ENCODE data around the gene SUGCT. TPM values are rescaled to one million over a fixed set of nuclear protein-coding genes. Genes with fewer than 3 reads are reported as not detected.

The SUGCT gene
- total RNA-seq, 1 donor from 2014 or later = 7.1 TPM

DNA sequence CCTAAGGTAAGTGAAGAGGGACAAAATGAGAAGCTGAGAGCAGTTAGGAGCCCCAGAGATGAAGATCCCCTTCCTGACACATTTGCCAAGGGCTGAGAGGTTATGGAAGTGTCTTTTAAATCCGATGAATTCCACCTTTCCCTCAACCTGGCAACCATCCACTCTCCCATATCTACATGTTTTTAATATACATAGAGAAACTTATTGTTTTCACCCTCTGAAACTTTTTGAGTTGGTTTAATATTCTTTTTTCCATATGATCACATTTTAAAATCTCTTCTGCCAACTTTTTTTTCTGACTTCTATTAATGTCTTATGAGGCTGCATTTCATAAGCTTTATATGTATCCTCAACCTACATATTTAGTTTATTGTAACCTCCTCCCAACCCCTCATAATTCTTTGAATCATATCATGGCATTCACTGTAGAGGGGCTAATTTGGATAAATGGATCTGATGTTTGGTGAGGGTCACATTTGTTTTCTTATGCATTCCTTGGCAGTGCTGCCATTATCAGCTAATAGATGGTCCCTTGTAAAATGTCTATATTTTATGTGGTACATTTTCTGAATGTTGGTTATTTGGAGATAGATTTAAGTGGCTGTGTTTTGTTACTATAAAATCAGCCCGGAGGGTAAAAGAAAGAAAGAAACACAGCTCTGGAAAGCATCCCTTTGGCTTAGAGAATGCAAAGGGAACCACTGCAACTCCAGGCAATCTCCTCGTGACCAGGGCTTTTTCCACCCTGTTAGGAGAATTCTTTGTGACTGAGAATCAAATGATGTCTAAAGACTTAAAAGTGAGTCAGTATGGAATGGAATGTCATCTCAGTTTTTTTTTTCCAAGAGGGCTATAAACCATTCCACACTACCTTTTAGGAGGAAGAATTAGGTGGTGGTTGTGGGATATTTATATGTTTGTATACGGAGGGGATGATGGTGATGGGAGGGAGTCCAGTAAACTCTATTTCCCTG lies 334.4 kb downstream of the SUGCT start:
- Mint-ChIP-seq H3K4me3 (no peak overlapping the region), H3K4me1 (ENCODE audit: unreplicated experiment) (peaks cover 4% of the 10 kb centered on the region), H3K9me3 (no peaks in the 10 kb centered on the region), H3K36me3 (no peaks in the 10 kb centered on the region), H3K27me3 (no peaks in the 10 kb centered on the region), H3K27ac (no peak overlapping the region)
- no peak for TF ChIP-seq CTCF (conservative IDR thresholded peaks at IDR 0.05)
- DNase-seq (ENCODE audit: extremely low spot score, unreplicated experiment) = no peak

GRCh38 chr7:40470091-40470592 lies 335.3 kb downstream of the SUGCT start:
- no peak overlapping the region for H3K4me3 Mint-ChIP-seq
- peaks cover 4% of the 10 kb centered on the region for H3K4me1 Mint-ChIP-seq (ENCODE audit: unreplicated experiment)
- no peak for TF ChIP-seq CTCF (conservative IDR thresholded peaks at IDR 0.05)
- no peak for DNase-seq (ENCODE audit: extremely low spot score, unreplicated experiment)
- no peaks in the 10 kb centered on the region for H3K27me3 Mint-ChIP-seq
- H3K27ac Mint-ChIP-seq = no peak overlapping the region
- no peaks in the 10 kb centered on the region for H3K36me3 Mint-ChIP-seq
- H3K9me3 Mint-ChIP-seq = no peaks in the 10 kb centered on the region

DNA sequence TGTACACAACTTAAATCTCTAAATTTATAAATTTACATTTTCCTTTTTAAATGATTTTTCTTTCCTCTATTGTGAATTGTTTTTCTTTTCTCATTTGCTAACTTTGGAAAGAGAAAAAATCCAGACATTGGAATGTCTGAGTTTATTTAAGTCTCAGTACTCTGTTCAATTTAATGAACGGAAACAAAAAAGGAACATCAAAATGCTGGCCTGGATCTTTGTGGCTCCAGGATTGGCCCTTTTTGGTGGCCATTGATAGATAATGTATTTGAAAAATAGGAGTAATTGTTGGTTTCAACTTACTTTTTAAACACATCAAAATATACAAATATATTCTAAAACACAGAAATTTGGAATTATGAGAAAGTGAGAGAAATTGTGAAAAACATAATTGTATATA lies 336.0 kb downstream of the SUGCT start:
- H3K4me1 Mint-ChIP-seq (ENCODE audit: unreplicated experiment) = peaks cover 4% of the 10 kb centered on the region

GRCh38 chr7:40471891-40472290 lies 337.1 kb downstream of the SUGCT start:
- no peak overlapping the region for H3K27ac Mint-ChIP-seq
- H3K4me3 Mint-ChIP-seq = no peak overlapping the region
- no peaks in the 10 kb centered on the region for H3K9me3 Mint-ChIP-seq
- no peaks in the 10 kb centered on the region for H3K27me3 Mint-ChIP-seq
- H3K36me3 Mint-ChIP-seq = no peaks in the 10 kb centered on the region
- TF ChIP-seq CTCF (conservative IDR thresholded peaks at IDR 0.05) = no peak
- H3K4me1 Mint-ChIP-seq (ENCODE audit: unreplicated experiment) = peaks cover 4% of the 10 kb centered on the region
- no peak for DNase-seq (ENCODE audit: extremely low spot score, unreplicated experiment)

More for the DNA sequence above, 336.0 kb downstream of the SUGCT start:
- Mint-ChIP-seq H3K9me3 (no peaks in the 10 kb centered on the region), H3K36me3 (no peaks in the 10 kb centered on the region), H3K27ac (no peak overlapping the region), H3K4me3 (no peak overlapping the region), H3K27me3 (no peaks in the 10 kb centered on the region)
- DNase-seq (ENCODE audit: extremely low spot score, unreplicated experiment) = no peak
- TF ChIP-seq CTCF (conservative IDR thresholded peaks at IDR 0.05) = no peak

- no peak for DNase-seq (ENCODE audit: extremely low spot score, unreplicated experiment)
- no peak overlapping the region for H3K27ac Mint-ChIP-seq
- H3K36me3 Mint-ChIP-seq = no peaks in the 10 kb centered on the region
- H3K9me3 Mint-ChIP-seq = no peaks in the 10 kb centered on the region
- no peak for TF ChIP-seq CTCF (conservative IDR thresholded peaks at IDR 0.05)
- H3K4me3 Mint-ChIP-seq = no peak overlapping the region
- H3K4me1 Mint-ChIP-seq (ENCODE audit: unreplicated experiment) = no peaks in the 10 kb centered on the region
- H3K27me3 Mint-ChIP-seq = no peaks in the 10 kb centered on the region
Measured at GRCh38 chr7:40474790-40475680, 340.2 kb downstream of the SUGCT start.

Data from type B pancreatic cell (in vitro differentiated cells).